GM18951 (cell line): ENCODE data around the gene RNU6-8.

Source experiments
- POLR2A ChIP-seq: IDR thresholded peaks from 4 replicates; pipeline ENCODE4 v1.6.1; 2011; ENCODE audit warnings: mild to moderate bottlenecking; ENCODE audit not compliant: insufficient read length, insufficient read depth; ENCODE audit errors: extremely low read depth
- in situ Hi-C: fragments of 300-500 bp; cut with MboI; formaldehyde crosslinking; loops from one replicate; pipeline ENCODE4 v1.12.0; 2022; ENCODE audit warnings: low sequenced_read_pairs, mixed read lengths, inconsistent platforms; ENCODE audit not compliant: unreplicated experiment

The RNU6-8 gene

GRCh38 chr14:32226056-32226455 is 23.0 kb upstream of the RNU6-8 start:
- in situ Hi-C loops: loop anchor here (25.0 kb wide), 1 partner anchor 314 kb away; no protein-coding TSS in a partner anchor
- no peak for TF ChIP-seq POLR2A

GRCh38 chr14:32225378-32225920 is 22.4 kb upstream of the RNU6-8 start:
- in situ Hi-C loops: loop anchor here (25.0 kb wide), 1 partner anchor 313 kb away; no protein-coding TSS in a partner anchor
- no peak for TF ChIP-seq POLR2A

- TF ChIP-seq POLR2A: no peak
- in situ Hi-C loops: loop anchor here (25.0 kb wide), 1 partner anchor 313 kb away; no protein-coding TSS in a partner anchor
Observed at GRCh38 chr14:32224737-32225377, 21.8 kb upstream of the RNU6-8 start.

DNA sequence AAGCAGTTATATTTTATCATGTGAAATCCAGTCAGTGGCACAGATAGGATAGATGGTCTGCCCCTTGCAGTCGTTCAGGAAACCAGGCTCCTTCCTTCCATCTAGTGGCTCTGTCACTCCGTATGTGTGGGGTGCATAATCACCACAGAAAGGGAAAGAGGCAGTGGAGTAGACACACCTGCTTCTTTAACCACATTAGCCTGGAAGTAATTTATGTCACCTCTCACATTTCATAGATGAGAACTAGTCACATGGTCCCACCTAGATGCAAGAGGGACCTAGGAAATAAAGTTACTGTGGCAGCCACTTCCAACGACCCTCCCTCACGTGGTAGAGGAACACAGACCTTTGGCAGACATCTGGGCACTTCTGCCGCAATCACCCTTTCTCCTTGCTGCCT is 14.2 kb upstream of the RNU6-8 start:
- in situ Hi-C loops: no loop called here
- no peak for TF ChIP-seq POLR2A

- in situ Hi-C loops: no loop called here
- no peak for TF ChIP-seq POLR2A
Observed at GRCh38 chr14:32212833-32213232, 9.8 kb upstream of the RNU6-8 start.

- in situ Hi-C loops: no loop called here
- no peak for TF ChIP-seq POLR2A
Observed at GRCh38 chr14:32211068-32211404, 8.0 kb upstream of the RNU6-8 start.

- in situ Hi-C loops: loop anchor here (10.0 kb wide), 1 partner anchor 135 kb away; the partner anchor contains the start of gene ARHGAP5
- TF ChIP-seq POLR2A: no peak
Observed at GRCh38 chr14:32209471-32209870, 6.4 kb upstream of the RNU6-8 start.

DNA sequence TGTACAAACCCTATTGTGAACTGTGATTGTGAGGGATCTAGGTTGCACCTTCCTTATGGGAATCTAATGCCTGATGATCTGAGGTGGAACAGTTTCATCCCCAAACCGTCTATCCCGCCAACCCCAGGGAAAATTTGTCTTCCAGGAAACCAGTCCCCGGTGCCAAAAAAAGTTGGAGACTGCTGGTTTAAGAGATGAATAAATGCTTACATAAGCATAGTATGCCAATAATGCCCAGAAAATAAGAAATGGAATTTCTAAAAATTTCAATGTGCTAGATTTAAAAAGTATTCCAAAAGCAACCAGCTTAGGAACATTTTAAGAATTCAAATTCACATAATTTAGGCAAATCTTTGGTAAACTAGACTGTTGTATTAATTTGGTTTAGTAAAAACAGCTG is 5.4 kb upstream of the RNU6-8 start:
- no peak for TF ChIP-seq POLR2A
- in situ Hi-C loops: loop anchor here (10.0 kb wide), 1 partner anchor 134 kb away; the partner anchor contains the start of gene ARHGAP5

- no peak for TF ChIP-seq POLR2A
- in situ Hi-C loops: loop anchor here (10.0 kb wide), 1 partner anchor 132 kb away; the partner anchor contains the start of gene ARHGAP5
Observed at GRCh38 chr14:32206552-32206951, 3.5 kb upstream of the RNU6-8 start.

DNA sequence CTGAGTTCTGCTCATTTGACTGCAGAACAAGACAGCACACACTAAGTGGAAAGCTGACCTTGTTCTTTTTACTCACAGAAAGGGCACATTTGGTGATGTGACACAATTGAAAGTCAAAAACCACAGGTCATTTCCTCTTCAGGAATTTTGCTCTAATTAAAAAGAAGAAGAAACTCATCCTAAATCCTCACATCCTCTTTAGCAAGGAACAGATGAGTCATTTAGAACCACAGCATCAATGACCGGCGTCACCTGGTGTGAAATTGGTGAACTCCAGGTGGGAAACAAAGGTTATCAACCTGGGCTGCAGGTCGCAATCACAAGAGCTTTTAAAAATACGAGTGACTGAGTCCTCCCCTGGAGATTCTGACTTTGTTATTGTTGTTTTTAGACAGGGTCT is 2.9 kb upstream of the RNU6-8 start:
- no peak for TF ChIP-seq POLR2A

GRCh38 chr14:32205554-32205953 is 2.5 kb upstream of the RNU6-8 start:
- TF ChIP-seq POLR2A: no peak
- in situ Hi-C loops: loop anchor here (10.0 kb wide), 1 partner anchor 131 kb away; the partner anchor contains the start of gene ARHGAP5

More for the DNA sequence above, 2.9 kb upstream of the RNU6-8 start:
- in situ Hi-C loops: loop anchor here (10.0 kb wide), 1 partner anchor 131 kb away; the partner anchor contains the start of gene ARHGAP5

GRCh38 chr14:32203928-32204357 is 874 bp upstream of the RNU6-8 start:
- no peak for TF ChIP-seq POLR2A
- in situ Hi-C loops: loop anchor here (10.0 kb wide), 1 partner anchor 129 kb away; the partner anchor contains the start of gene ARHGAP5

GRCh38 chr14:32202491-32202997 is 525 bp downstream of the RNU6-8 start:
- in situ Hi-C loops: loop anchor here (10.0 kb wide), 1 partner anchor 128 kb away; the partner anchor contains the start of gene ARHGAP5
- no peak for TF ChIP-seq POLR2A

DNA sequence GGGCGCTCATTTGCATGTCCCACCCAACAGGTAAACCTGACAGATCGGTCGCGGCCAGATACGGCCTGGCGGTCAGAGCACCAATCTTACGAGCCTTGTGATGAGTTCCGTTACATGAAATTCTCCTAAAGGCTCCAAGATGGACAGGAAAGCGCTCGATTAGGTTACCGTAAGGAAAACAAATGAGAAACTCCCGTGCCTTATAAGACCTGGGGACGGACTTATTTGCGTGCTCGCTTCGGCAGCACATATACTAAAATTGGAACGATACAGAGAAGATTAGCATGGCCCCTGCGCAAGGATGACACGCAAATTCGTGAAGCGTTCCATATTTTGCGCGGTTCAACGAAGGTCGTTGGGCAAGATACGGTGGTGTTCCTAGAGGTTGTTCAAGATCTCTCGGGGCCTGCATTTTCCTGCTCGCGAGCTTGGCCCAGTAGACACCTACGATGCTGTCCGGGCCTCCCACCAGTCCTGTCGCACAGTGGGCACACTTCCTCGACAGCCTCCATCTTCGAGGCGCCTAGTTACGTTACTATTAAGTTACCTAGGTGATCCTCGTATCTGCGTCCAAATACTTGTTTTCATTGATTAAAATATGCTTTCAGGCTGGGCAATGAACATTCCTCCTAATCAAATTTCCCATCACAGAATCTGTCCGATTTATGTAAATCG is 1.1 kb downstream of the RNU6-8 start, which contains the start of gene RNU6-7:
RNU6-7 (plus strand) TSS at position 230 of the 675 bp plus-strand sequence.
- no peak for TF ChIP-seq POLR2A
- in situ Hi-C loops: loop anchor here (10.0 kb wide), 1 partner anchor 127 kb away; the partner anchor contains the start of gene ARHGAP5
